GF-D8 (cell line): Measurements from ENCODE around the gene CNOT9.

ENCODE experiments used
- DNase-seq: peaks from one replicate; lab custom pipeline; 2025; lab: John Stamatoyannopoulos, UW

Gene CNOT9

GRCh38 chr2:218644721-218645120 is 76.1 kb downstream of the CNOT9 start:
- DNase-seq: no peak

GRCh38 chr2:218645126-218645525 is 76.5 kb downstream of the CNOT9 start:
- no peak for DNase-seq
